IMR-90 (cell line): ENCODE data around the gene BRD1. TPM values are rescaled to one million over a fixed set of nuclear protein-coding genes. Genes with fewer than 3 reads are reported as not detected.

Source experiments
- ATAC-seq: fragments of 200-7000 bp; cut with Tn5 transposase; 2 replicates; pipeline ENCODE4 v1.9.1; 2020; ENCODE audit warnings: low read depth, mild to moderate bottlenecking, moderate library complexity
- BruUV-seq: library from RNA; stranded (reverse); fragments of 400-500 nt; replicated peaks from 2 replicates; lab custom pipeline; 2021; lab: Mats Ljungman, UMichigan
- CTCF ChIA-PET: fragments of 300-600 bp; formaldehyde crosslinking; extraction: SDS; loops from one replicate; lab custom pipeline; 2021; ENCODE audit warnings: antibody characterized with exemption; lab: Yijun Ruan, JAX
- POLR2A ChIA-PET: fragments of 300-600 bp; sonication (Branson Sonifier 250); formaldehyde crosslinking; loops from one replicate; lab custom pipeline; 2022; ENCODE audit warnings: antibody characterized with exemption; ENCODE audit not compliant: unreplicated experiment; lab: Charles Lee
- DNase-seq: peaks from one replicate; pipeline ENCODE4 v3.0.0; 2013
- H2AFZ ChIP-seq: replicated peaks from 2 replicates; pipeline ENCODE3; 2013; ENCODE audit warnings: low read length, mild to moderate bottlenecking; ENCODE audit not compliant: poor library complexity
- H2AK5ac ChIP-seq: 2 replicates; pipeline ENCODE4 v1.6.1; 2013; ENCODE audit warnings: low read depth, low read length, inconsistent platforms
- H2AK9ac ChIP-seq: replicated peaks from 2 replicates; pipeline ENCODE3; 2013; ENCODE audit warnings: mild to moderate bottlenecking, low read depth, low read length, moderate library complexity; ENCODE audit not compliant: poor library complexity
- H2BK120ac ChIP-seq: 2 replicates; pipeline ENCODE4 v1.6.1; 2013; ENCODE audit warnings: low read depth, low read length, inconsistent platforms
- H2BK15ac ChIP-seq: 3 replicates; pipeline ENCODE4 v1.6.1; 2013; ENCODE audit warnings: low read depth, low read length, inconsistent platforms
- H2BK20ac ChIP-seq: 2 replicates; pipeline ENCODE4 v1.6.1; 2013; ENCODE audit warnings: low read depth, mild to moderate bottlenecking, inconsistent platforms, low read length, moderate library complexity
- H2BK5ac ChIP-seq: 2 replicates; pipeline ENCODE4 v1.6.1; 2013; ENCODE audit warnings: mild to moderate bottlenecking, low read depth, low read length, inconsistent platforms; ENCODE audit not compliant: poor library complexity, severe bottlenecking
- H3K14ac ChIP-seq: replicated peaks from 2 replicates; pipeline ENCODE4 v1.6.1; 2013; ENCODE audit warnings: low read depth, low read length, inconsistent platforms
- H3K18ac ChIP-seq: 2 replicates; pipeline ENCODE4 v1.6.1; 2013; ENCODE audit warnings: low read depth, low read length, control low read depth
- H3K23ac ChIP-seq: 2 replicates; pipeline ENCODE4 v1.6.1; 2013; ENCODE audit warnings: low read depth, low read length, inconsistent platforms
- H3K27ac ChIP-seq: 2 replicates; pipeline ENCODE4 v1.5.1; 2013; ENCODE audit warnings: mild to moderate bottlenecking, control low read depth, low read length; ENCODE audit not compliant: insufficient read depth
- H3K27me3 ChIP-seq: 2 replicates; pipeline ENCODE4 v1.6.1; 2013; ENCODE audit warnings: low read length; ENCODE audit not compliant: control insufficient read depth, insufficient read depth
- H3K36me3 ChIP-seq: 2 replicates; pipeline ENCODE4 v1.6.1; 2013; ENCODE audit warnings: low read length, mixed read lengths; ENCODE audit not compliant: control insufficient read depth, insufficient read depth
- H3K4ac ChIP-seq: 2 replicates; pipeline ENCODE4 v1.6.1; 2013; ENCODE audit warnings: low read depth, low read length, inconsistent platforms
- H3K4me1 ChIP-seq: 2 replicates; pipeline ENCODE4 v1.6.1; 2013; ENCODE audit warnings: low read length, mixed read lengths; ENCODE audit not compliant: control insufficient read depth, insufficient read depth
- H3K4me2 ChIP-seq: 2 replicates; pipeline ENCODE4 v1.6.1; 2013; ENCODE audit warnings: low read depth, mild to moderate bottlenecking, control low read depth, low read length, moderate library complexity
- H3K4me3 ChIP-seq: 2 replicates; pipeline ENCODE4 v1.5.1; 2013; ENCODE audit warnings: low read depth, mild to moderate bottlenecking, control low read depth, low read length, moderate library complexity; ENCODE audit not compliant: insufficient read depth
- H3K56ac ChIP-seq: 2 replicates; pipeline ENCODE4 v1.6.1; 2013; ENCODE audit warnings: low read length, inconsistent platforms; ENCODE audit not compliant: insufficient read depth; ENCODE audit errors: extremely low read depth
- H3K79me1 ChIP-seq, 2 experiments: 2 replicates each; pipeline ENCODE4 v1.6.1; 2013; ENCODE audit warnings: low read length in 2 of 2, inconsistent platforms in 1 of 2, low read depth in 1 of 2
- H3K9ac ChIP-seq: 2 replicates; pipeline ENCODE4 v1.6.1; 2013; ENCODE audit warnings: low read depth, low read length, control low read depth
- H3K9me1 ChIP-seq: 2 replicates; pipeline ENCODE4 v1.6.1; 2013; ENCODE audit warnings: low read length, inconsistent platforms; ENCODE audit not compliant: insufficient read depth
- H3K9me3 ChIP-seq: 2 replicates; pipeline ENCODE4 v1.6.1; 2013; ENCODE audit warnings: low read length; ENCODE audit not compliant: control insufficient read depth, insufficient read depth
- H4K20me1 ChIP-seq: 2 replicates; pipeline ENCODE4 v1.6.1; 2013; ENCODE audit warnings: low read length, inconsistent platforms; ENCODE audit not compliant: insufficient read depth
- H4K5ac ChIP-seq: 2 replicates; pipeline ENCODE4 v1.6.1; 2013; ENCODE audit warnings: mild to moderate bottlenecking, low read depth, low read length, control low read depth
- H4K8ac ChIP-seq, 2 experiments: 2 replicates each; pipeline ENCODE4 v1.6.1; 2013; ENCODE audit warnings: low read depth in 2 of 2, low read length in 2 of 2, control low read depth in 1 of 2, inconsistent platforms in 1 of 2
- H4K91ac ChIP-seq: 2 replicates; pipeline ENCODE4 v1.6.1; 2013; ENCODE audit warnings: low read depth, low read length, inconsistent platforms; ENCODE audit not compliant: insufficient read depth
- MAFK ChIP-seq: IDR thresholded peaks from 2 replicates; pipeline ENCODE4 v1.6.1; 2012; ENCODE audit warnings: low read depth, low read length, improper control_type of control experiment
- MAZ ChIP-seq: IDR thresholded peaks from 2 replicates; pipeline ENCODE4 v1.6.1; 2012; ENCODE audit warnings: low read depth, mild to moderate bottlenecking, low read length, improper control_type of control experiment, moderate library complexity, borderline replicate concordance
- MXI1 ChIP-seq: IDR thresholded peaks from 2 replicates; pipeline ENCODE4 v1.6.1; 2012; ENCODE audit warnings: low read depth, mild to moderate bottlenecking, low read length, moderate library complexity, borderline replicate concordance
- POLR2A ChIP-seq: IDR thresholded peaks from 2 replicates; pipeline ENCODE4 v1.6.1; 2012; ENCODE audit warnings: mild to moderate bottlenecking, low read depth, low read length
- WGBS, 2 experiments: methylation state at CpG; one replicate each; pipeline versions ENCODE4 v1.1.5 to v1.1.7; 2013; ENCODE audit warnings: missing lambda C conversion rate in 2 of 2; ENCODE audit not compliant: insufficient read length in 1 of 2; ENCODE audit errors: extremely low coverage in 2 of 2; 5-methylcytosine and 5-hydroxymethylcytosine counted together
- dilution Hi-C: fragments of 300-500 bp; cut with HindIII; formaldehyde crosslinking; loops from one replicate; pipeline ENCODE4 v1.14.3; 2018; ENCODE audit warnings: low sequenced_read_pairs; ENCODE audit not compliant: unreplicated experiment
- in situ Hi-C: fragments of 300-500 bp; cut with MboI; formaldehyde crosslinking; loops from 3 replicates; pipeline ENCODE4 v1.14.3; 2019; ENCODE audit warnings: low sequenced_read_pairs, inconsistent platforms, mixed read lengths
- intact Hi-C: fragments of 100-400 bp; cut with micrococcal nuclease; formaldehyde crosslinking; loops from 2 replicates; pipeline ENCODE4 v1.10.0; 2022
- polyA plus RNA-seq, 3 experiments: library from polyadenylated mRNA; depleted of rRNA; stranded (reverse); fragments of >200 nt; gene quantifications; 2 replicates each; pipeline ENCODE4 v1.2.3, GENCODE V29; 2012; ENCODE audit warnings: low replicate concordance in 1 of 3
- total RNA-seq: library from RNA; depleted of rRNA; stranded (reverse); fragments of >200 nt; gene quantifications from 2 replicates; pipeline ENCODE4 v1.2.3, GENCODE V29; 2012
- TF ChIP-seq, protein P1 (sequence below): fragments of 150-350 bp; IDR thresholded peaks from 2 replicates; pipeline ENCODE4 v1.6.1; 2017; ENCODE audit warnings: mild to moderate bottlenecking, antibody characterized with exemption, low read length, low read depth

The BRD1 gene
- total and polyA plus RNA-seq, 2 of the 4 experiments (the other 2 are of a cell fraction) = 10.0 to 10.6 TPM

DNA sequence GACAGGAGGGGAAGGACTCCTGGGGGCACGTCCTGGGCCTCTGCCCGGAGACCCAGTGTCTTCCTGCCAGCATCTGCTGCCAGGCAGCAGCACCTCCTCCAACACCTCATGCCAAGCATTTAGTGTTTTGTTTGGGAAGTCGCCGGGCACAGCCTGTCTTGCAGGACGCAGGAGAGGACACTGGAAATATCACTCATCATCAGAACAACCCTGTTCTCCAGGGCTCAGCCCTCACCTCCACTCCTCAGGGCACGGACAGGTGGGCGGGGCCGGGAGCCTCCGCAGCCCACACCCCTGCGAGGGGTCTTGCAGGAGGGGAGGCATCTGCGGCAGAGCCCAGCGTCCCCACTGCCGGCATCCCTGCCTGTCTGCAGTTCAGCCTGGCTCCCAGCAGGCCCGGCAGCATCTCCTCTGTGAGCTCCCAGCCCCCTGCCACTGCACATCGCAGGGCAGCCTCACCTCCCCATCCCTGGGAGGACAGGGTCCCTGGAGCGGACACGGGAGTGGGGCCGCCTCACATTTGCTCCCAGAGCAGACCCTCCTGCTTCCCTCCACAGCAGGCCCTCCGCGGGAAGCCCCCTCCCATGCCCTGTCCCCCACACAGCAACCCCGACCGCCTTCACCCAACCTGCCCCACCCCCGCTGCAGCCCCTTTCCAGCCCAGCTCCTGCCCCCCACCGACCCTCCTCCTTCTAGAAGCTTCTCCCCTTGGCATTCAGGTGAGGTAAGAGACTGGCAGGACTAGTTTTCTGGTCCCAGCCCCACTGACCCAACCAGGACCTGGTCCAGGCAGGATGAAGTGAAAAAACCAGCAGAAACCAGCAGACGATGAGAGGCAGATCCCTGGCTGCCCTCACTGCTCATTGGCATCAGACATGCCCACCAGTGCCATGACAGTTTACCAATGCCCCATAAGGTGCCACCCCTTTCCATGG lies 72.7 kb downstream of the BRD1 start:
- ChIA-PET CTCF (no interaction called here), POLR2A (no interaction called here)
- TF ChIP-seq, protein P1, sequence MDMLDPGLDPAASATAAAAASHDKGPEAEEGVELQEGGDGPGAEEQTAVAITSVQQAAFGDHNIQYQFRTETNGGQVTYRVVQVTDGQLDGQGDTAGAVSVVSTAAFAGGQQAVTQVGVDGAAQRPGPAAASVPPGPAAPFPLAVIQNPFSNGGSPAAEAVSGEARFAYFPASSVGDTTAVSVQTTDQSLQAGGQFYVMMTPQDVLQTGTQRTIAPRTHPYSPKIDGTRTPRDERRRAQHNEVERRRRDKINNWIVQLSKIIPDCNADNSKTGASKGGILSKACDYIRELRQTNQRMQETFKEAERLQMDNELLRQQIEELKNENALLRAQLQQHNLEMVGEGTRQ = no peak
- TF ChIP-seq MAFK = no peak
- TF ChIP-seq MXI1 = no peak
- no peak for TF ChIP-seq POLR2A
- TF ChIP-seq MAZ = no peak
- ATAC-seq (no peak), DNase-seq (no peak)
- Histone ChIP-seq H2BK5ac (no peak overlapping the region), H3K9me1 (no peaks in the 10 kb centered on the region), H2AFZ (no peak overlapping the region), H3K4me2 (no peak overlapping the region), H4K91ac (no peak overlapping the region), H3K14ac (no peak overlapping the region), H3K4me3 (no peak overlapping the region), H2BK120ac (no peak overlapping the region), H3K27ac (no peak overlapping the region), H4K20me1 (no peaks in the 10 kb centered on the region), H4K8ac (no peak overlapping the region), H4K5ac (no peak overlapping the region), H3K9ac (no peak overlapping the region), H2AK9ac (no peak overlapping the region), H3K4ac (no peak overlapping the region), H3K18ac (no peak overlapping the region), H2BK20ac (no peak overlapping the region), H3K23ac (no peak overlapping the region), H3K4me1 (no peaks in the 10 kb centered on the region), H2BK15ac (no peak overlapping the region), H3K27me3 (peaks cover 9% of the 10 kb centered on the region; the same call in 1 of the 2 replicates), H3K9me3 (no peaks in the 10 kb centered on the region), H2AK5ac (no peak overlapping the region), H3K56ac (no peak overlapping the region), H3K79me1 (no peaks in the 10 kb centered on the region), H3K36me3 (no peaks in the 10 kb centered on the region)
- no TSS peak for BruUV-seq
- in situ Hi-C loops = no loop called here
- intact Hi-C loops = no loop called here
- dilution Hi-C loops = no loop called here
- WGBS, 2 experiments = 37% methylated on average over 4 of the region's 25 CpGs; no CpG with 5 or more reads in 1 of the 2 experiments
